MM.1S (cell line): ENCODE measurements around the gene UNC93A.

Experiments
- EZH2 ChIP-seq: fragments of 300-600 bp; sonication (generic); optimal IDR thresholded peaks from 2 replicates; pipeline ENCODE3; 2017; ENCODE audit warnings: low read depth, mild to moderate bottlenecking, antibody characterized with exemption, low read length, mixed read lengths
- TF ChIP-seq, protein P1 (sequence below): fragments of 300-600 bp; sonication (generic); IDR thresholded peaks from 2 replicates; pipeline ENCODE4 v1.5.1; 2016; ENCODE audit warnings: antibody characterized with exemption, low read length, mixed read lengths

DNA sequence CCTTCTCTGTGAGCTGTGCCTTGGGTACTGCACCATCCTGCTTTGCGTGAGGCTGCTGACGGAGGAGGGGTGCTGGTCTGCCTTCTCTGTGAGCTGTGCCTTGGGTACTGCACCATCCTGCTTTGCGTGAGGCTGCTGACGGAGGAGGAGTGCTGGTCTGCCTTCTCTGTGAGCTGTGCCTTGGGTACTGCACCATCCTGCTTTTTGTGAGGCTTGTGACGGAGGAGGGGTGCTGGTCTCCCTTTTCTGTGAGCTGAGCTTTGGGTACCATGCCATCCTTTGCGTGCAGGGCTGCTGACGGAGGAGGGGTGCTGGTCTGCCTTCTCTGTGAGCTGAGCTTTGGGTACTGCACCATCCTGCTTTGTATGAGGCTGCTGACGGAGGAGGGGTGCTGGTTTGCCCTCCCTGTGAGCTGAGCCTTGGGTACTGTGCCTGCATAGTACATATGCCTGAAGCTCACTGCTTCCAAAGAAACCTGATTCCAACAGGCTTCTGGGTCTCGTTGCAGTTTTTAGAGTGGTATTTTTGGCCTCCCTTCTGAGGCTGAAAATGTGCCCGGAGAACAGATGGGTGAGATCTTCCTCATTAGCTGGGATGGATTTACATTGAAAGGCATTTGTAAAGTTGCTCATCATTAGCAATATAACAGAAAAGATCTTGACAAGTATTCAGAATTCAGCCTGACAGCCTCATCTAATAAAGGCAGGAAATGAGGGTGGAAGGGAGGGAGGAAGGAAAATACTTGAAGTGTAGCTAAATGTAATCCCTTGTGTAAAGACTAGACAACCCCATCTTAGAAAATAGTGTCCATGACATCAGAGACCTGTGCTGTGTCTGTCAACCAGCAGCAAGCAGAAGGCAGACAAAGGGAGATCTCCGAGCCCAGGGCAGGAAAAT lies 46.8 kb upstream of the UNC93A start:
- TF ChIP-seq, protein P1, sequence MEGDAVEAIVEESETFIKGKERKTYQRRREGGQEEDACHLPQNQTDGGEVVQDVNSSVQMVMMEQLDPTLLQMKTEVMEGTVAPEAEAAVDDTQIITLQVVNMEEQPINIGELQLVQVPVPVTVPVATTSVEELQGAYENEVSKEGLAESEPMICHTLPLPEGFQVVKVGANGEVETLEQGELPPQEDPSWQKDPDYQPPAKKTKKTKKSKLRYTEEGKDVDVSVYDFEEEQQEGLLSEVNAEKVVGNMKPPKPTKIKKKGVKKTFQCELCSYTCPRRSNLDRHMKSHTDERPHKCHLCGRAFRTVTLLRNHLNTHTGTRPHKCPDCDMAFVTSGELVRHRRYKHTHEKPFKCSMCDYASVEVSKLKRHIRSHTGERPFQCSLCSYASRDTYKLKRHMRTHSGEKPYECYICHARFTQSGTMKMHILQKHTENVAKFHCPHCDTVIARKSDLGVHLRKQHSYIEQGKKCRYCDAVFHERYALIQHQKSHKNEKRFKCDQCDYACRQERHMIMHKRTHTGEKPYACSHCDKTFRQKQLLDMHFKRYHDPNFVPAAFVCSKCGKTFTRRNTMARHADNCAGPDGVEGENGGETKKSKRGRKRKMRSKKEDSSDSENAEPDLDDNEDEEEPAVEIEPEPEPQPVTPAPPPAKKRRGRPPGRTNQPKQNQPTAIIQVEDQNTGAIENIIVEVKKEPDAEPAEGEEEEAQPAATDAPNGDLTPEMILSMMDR = no peak
- no peak for TF ChIP-seq EZH2
